Activated T-helper 2 cell treated with anti-CD3 and anti-CD28 coated beads, Interferon-gamma antibody, Interleukin-2, Interleukin-4, amounts not matched to agents 10 μg/mL and 5 μg/mL and 100 μg/mL, durations not matched to agents 14 hours and 24 hours and 36 hours (primary cell): ENCODE data around the gene SLBP. TPM values are rescaled to one million over a fixed set of nuclear protein-coding genes. Genes with fewer than 3 reads are reported as not detected.
"Not testable (repeated sequence)": the region's sequence is repeated elsewhere in the genome, so short reads cannot be mapped to it uniquely, and the experiment has no call there.

Source experiments
- DNase-seq: peaks from one replicate; pipeline ENCODE4 v3.0.0; 2021; ENCODE audit warnings: low spot score
- H3K27ac Mint-ChIP-seq: one replicate; pipeline ENCODE4 v1.8.0; 2021; ENCODE audit warnings: mixed read lengths
- H3K27me3 Mint-ChIP-seq: one replicate; pipeline ENCODE4 v1.8.0; 2021; ENCODE audit warnings: low read depth, mixed read lengths
- H3K36me3 Mint-ChIP-seq: one replicate; pipeline ENCODE4 v1.8.0; 2021; ENCODE audit warnings: low read depth, mixed read lengths
- H3K4me1 Mint-ChIP-seq: one replicate; pipeline ENCODE4 v1.8.0; 2021; ENCODE audit warnings: low read depth, mixed read lengths
- H3K4me3 Mint-ChIP-seq: one replicate; pipeline ENCODE4 v1.8.0; 2021; ENCODE audit warnings: low read depth, mild to moderate bottlenecking, moderate library complexity, mixed read lengths
- H3K9me3 Mint-ChIP-seq: one replicate; pipeline ENCODE4 v1.8.0; 2021; ENCODE audit warnings: mixed read lengths
- intact Hi-C: fragments of 100-400 bp; cut with micrococcal nuclease; formaldehyde crosslinking; loops from one replicate; pipeline ENCODE4 v1.15.1; 2023
- total RNA-seq: library from RNA; stranded (reverse); gene quantifications from 2 replicates; pipeline ENCODE4 v1.2.3, GENCODE V29; 2022

Gene SLBP
- total RNA-seq, 1 donor from 2014 or later: 125 TPM

DNA sequence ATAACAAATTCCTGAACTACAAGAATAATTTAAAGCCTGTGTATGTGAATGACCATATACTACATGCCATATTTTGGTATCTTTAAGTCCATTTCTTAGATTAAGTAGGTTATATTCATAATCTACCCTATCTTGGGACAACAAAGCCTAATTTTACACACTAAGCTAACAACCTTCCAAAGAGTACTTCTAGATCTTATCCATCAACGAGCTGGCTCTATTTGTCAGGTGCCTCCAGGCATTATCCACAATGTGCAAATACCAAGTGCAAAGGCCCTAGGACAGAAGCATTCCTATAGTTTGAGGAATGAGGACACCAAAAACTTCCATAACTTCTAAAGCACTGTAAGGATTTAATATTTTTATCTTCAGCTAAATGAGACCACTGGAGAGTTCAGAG is 3.5 kb downstream of the SLBP start:
- peaks cover 66% of the 10 kb centered on the region for H3K36me3 Mint-ChIP-seq
- DNase-seq: no peak
- peaks cover 48% of the 10 kb centered on the region for H3K4me1 Mint-ChIP-seq
- H3K27me3 Mint-ChIP-seq: no peaks in the 10 kb centered on the region
- intact Hi-C loops: no loop called here
- H3K9me3 Mint-ChIP-seq: no peaks in the 10 kb centered on the region
- peak overlapping the region; percentile 1 for H3K4me3 Mint-ChIP-seq
- no peak overlapping the region for H3K27ac Mint-ChIP-seq

DNA sequence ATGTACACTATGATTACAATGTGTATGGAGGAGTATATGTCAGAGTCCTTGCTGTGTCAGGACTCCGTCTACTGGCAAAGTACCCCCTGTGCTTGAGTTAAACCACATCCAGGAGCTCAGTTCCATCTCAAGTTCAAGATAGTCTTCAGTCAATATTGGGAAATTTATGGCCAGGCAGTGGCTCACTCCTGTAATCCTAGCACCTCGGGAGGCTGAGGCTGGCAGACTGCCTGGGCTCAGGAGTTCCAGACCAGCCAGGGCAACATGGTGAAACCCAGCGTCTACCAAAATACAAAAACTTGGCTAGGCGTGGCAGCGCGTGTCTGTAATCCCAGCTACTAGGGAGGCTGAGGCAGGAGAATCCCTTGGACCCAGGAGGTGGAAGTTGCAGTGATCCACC is 5.8 kb downstream of the SLBP start:
- no peaks in the 10 kb centered on the region for H3K9me3 Mint-ChIP-seq
- intact Hi-C loops: no loop called here
- H3K4me1 Mint-ChIP-seq: peaks cover 60% of the 10 kb centered on the region
- no peak overlapping the region for H3K27ac Mint-ChIP-seq
- peaks cover 74% of the 10 kb centered on the region for H3K36me3 Mint-ChIP-seq
- no peak for DNase-seq
- no peaks in the 10 kb centered on the region for H3K27me3 Mint-ChIP-seq
- no peak overlapping the region for H3K4me3 Mint-ChIP-seq

DNA sequence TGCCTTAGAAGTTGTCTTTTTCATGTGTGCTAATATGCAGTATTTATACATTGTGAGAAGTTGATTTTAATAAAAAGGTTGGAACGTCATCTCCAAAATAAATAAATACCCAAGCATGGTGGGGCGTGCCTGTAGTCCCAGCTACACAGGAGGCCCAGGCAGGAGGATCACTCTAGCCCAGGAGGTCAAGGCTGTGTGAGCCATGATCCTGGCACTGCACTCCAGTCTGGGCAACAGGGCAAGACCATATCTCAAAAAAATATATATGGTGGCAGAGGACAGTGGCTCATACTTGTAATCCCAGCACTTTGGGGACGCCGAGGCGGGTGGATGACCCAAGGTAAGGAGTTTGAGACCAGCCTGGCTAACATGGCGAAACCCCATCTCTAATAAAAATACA is 6.4 kb downstream of the SLBP start:
- no peaks in the 10 kb centered on the region for H3K27me3 Mint-ChIP-seq
- intact Hi-C loops: no loop called here
- DNase-seq: no peak
- H3K4me3 Mint-ChIP-seq: no peak overlapping the region
- H3K9me3 Mint-ChIP-seq: no peaks in the 10 kb centered on the region
- no peak overlapping the region for H3K27ac Mint-ChIP-seq
- H3K36me3 Mint-ChIP-seq: peaks cover 69% of the 10 kb centered on the region
- H3K4me1 Mint-ChIP-seq: peaks cover 56% of the 10 kb centered on the region

DNA sequence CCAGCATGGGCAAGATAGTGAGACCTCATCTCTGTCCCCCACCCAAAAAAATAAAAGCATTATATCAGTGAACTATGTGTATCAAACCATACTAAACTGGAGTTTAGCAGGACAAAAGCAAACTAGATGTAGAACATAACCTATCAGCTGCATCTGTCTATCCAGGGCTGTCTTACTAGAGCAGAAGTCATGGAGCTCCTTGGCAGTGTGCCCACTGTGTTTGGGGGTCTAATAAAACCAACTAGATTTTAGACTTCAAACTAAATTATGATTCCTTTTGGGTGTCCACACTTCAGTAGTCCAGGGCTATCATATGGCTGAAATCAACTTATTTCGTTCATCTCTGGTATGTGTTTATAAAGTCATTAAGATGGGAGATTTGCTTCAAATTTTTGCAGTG is 8.3 kb downstream of the SLBP start:
- DNase-seq: no peak
- no peaks in the 10 kb centered on the region for H3K9me3 Mint-ChIP-seq
- peaks cover 45% of the 10 kb centered on the region for H3K4me1 Mint-ChIP-seq
- H3K36me3 Mint-ChIP-seq: peaks cover 68% of the 10 kb centered on the region
- no peak overlapping the region for H3K4me3 Mint-ChIP-seq
- H3K27me3 Mint-ChIP-seq: no peaks in the 10 kb centered on the region
- intact Hi-C loops: no loop called here
- H3K27ac Mint-ChIP-seq: no peak overlapping the region

DNA sequence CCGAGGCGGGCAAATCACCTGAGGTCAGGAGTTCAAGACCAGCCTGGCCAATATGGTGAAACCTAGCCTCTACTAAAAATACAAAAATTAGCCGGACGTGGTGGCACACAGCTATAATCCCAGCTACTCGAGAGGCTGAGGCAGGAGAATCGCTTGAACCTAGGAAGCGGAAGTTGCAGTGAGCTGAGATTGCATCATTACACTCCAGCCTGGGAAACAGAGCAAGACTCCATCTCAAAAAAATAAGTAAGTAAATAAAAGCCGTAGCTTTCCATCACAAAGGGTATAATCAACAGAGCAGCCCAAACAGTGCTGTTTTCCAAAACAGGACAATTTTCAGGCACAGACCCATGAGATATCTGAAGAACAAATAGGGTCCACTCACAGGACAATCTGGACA is 10.4 kb downstream of the SLBP start:
- DNase-seq, H3K4me3 Mint-ChIP-seq, H3K9me3 Mint-ChIP-seq, intact Hi-C loops, H3K27me3 Mint-ChIP-seq, H3K27ac Mint-ChIP-seq: not testable (repeated sequence)
- peaks cover 34% of the 10 kb centered on the region for H3K4me1 Mint-ChIP-seq
- peaks cover 66% of the 10 kb centered on the region for H3K36me3 Mint-ChIP-seq

DNA sequence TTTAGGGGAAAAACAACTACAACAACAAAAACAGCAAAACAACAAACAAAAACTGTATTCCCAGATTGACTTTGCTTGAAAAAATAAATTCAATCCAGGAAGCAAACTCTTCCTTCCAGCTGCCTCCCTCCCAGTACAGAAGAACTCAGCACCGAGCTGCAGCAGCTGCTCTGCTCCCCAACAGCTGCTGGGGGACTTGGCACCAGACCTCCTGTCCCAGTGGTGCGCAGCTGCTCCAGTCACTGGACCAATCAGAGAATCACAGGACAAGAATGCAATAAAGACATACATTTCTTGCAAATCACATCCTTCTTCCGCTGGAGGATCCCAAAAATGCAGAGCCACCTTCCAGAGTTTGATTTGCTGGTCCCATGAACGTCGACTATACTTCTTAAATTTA is 16.2 kb downstream of the SLBP start:
- intact Hi-C loops: no loop called here
- Mint-ChIP-seq H3K9me3 (no peaks in the 10 kb centered on the region), H3K4me3 (no peak overlapping the region), H3K27me3 (no peaks in the 10 kb centered on the region), H3K4me1 (peaks cover 7% of the 10 kb centered on the region), H3K27ac (no peak overlapping the region), H3K36me3 (peaks cover 72% of the 10 kb centered on the region)
- DNase-seq: no peak

DNA sequence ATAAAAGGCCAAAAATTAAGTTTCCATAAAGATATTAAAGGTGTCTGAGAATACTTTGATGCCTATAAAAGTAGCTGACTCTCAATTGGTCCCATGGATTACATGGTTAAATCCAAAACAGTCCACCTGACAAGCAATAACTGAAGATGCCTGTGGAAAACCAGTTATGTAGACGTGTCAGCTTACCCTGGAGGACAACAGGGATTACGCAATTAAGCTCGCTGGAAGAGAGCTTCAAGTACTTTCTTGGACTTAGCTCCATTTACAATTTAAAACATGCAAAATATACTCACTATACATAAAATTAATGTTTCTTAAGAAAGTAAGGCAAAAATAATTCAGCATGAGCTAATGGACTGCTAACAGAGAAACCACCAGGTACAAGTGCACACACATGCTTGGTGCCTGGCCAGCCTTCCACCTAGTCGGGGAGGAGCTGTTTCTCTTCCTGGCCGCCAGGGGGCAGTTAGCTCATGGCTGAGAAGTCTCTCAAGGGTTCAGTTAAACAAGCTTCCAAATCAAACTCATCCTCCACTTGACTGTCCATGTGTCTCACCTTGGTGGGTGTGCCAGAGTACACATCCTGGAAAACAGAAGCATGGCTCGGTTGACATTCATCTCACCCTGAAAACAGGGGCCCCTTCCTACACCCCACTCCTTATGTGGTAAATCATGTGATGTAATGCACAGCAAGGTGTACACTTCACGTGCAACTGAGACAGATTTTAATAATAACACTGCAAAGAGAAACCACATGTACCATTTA is 18.8 kb downstream of the SLBP start:
- Mint-ChIP-seq H3K27ac (peak overlapping the region; percentile 58), H3K27me3 (no peaks in the 10 kb centered on the region), H3K36me3 (peaks cover 70% of the 10 kb centered on the region), H3K4me3 (no peak overlapping the region), H3K4me1 (peaks cover 6% of the 10 kb centered on the region), H3K9me3 (no peaks in the 10 kb centered on the region)
- intact Hi-C loops: loop anchor here (1.0 kb wide), 2 partner anchors 19 to 33 kb away; partner anchors contain the start of gene SLBP
- peak; percentile 68 for DNase-seq

DNA sequence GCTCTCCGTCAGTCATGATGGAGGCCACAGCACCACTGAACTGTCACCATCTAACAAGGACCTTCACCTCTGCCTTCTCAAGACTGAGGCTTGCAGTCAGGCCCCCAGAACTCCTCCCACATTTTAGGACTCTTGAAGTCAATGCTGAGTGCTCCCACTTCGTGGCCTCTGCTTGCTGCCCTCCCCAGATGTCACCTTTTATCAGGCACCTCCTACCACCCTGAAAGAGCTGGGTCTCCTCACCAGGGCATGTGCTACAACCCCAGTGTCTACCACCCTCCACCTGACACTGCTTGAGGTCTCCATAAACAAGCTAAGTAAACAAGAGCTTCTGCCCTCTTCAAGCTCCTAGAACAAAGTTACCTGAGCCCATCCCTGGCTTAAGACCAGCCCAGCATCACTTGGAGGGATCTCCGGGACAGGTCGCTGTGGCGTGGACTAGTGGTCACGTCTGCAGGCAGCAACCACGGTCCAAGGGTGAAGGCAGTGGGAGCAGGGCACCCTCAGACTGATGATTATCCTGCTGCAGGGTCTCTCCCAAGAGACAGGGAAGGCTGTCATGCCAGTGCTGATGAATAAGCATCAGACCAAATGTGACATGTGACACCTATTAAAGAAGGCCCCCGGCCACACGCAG is 20.3 kb downstream of the SLBP start:
- H3K4me3 Mint-ChIP-seq: no peak overlapping the region
- no peaks in the 10 kb centered on the region for H3K27me3 Mint-ChIP-seq
- no peak overlapping the region for H3K27ac Mint-ChIP-seq
- H3K36me3 Mint-ChIP-seq: peaks cover 62% of the 10 kb centered on the region
- no peak for DNase-seq
- intact Hi-C loops: no loop called here
- peaks cover 6% of the 10 kb centered on the region for H3K4me1 Mint-ChIP-seq
- no peaks in the 10 kb centered on the region for H3K9me3 Mint-ChIP-seq

DNA sequence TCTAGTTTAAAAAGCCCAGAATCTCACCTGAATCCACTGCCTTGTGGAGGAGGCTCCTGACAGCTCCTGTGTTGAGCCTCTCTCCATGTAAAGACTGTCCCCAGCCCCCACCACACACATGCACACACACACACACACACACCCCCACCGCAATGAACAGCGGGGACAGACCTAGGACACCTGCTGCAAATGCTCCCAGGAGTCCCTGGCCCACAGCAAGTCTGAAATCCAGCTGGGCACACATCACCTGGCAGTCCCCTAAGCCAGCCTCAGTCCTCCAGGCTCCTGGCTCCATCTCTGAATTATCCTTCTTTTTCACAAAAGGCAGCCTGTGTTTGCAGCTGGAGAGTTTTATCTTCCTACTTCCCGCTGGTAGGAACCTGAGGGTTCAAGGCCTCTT is 21.4 kb downstream of the SLBP start:
- Mint-ChIP-seq H3K36me3 (peaks cover 55% of the 10 kb centered on the region), H3K9me3 (no peaks in the 10 kb centered on the region), H3K4me1 (peaks cover 6% of the 10 kb centered on the region), H3K27me3 (no peaks in the 10 kb centered on the region), H3K27ac (peak overlapping the region; percentile 24), H3K4me3 (no peak overlapping the region)
- no peak for DNase-seq
- intact Hi-C loops: no loop called here

DNA sequence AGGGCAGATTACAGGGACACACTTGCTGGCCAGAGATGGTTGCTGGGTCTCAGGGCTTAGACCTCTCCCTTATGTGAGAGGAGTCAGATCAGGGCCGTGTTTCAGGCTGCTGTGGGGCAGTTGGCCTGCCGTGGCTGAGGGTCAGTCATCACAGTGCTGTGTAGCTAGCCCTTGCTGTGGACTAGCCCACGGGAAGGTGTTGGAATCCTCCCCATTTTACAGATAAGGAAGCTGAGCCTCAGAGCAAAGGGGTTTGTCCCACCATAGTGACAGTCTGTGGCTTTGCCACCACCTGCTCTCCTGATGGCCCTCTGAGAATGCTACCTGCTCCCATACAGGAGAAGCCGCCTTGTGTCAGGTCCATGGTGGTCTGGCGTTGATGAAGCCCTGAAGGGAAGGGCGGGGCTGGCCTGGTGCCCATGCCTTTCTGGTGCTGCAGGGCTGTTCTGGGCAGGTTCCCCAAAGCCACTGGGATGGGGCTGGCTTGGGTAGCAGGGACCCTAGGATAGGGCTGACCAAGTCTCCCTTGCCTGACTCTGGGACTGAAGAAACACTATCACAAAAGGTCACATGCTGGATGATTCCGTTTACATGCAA is 25.6 kb downstream of the SLBP start:
- H3K4me3 Mint-ChIP-seq: peak overlapping the region; percentile 14
- H3K9me3 Mint-ChIP-seq: no peaks in the 10 kb centered on the region
- no peaks in the 10 kb centered on the region for H3K27me3 Mint-ChIP-seq
- peaks cover 11% of the 10 kb centered on the region for H3K4me1 Mint-ChIP-seq
- no peak for DNase-seq
- intact Hi-C loops: no loop called here
- H3K27ac Mint-ChIP-seq: no peak overlapping the region
- peaks cover 17% of the 10 kb centered on the region for H3K36me3 Mint-ChIP-seq

DNA sequence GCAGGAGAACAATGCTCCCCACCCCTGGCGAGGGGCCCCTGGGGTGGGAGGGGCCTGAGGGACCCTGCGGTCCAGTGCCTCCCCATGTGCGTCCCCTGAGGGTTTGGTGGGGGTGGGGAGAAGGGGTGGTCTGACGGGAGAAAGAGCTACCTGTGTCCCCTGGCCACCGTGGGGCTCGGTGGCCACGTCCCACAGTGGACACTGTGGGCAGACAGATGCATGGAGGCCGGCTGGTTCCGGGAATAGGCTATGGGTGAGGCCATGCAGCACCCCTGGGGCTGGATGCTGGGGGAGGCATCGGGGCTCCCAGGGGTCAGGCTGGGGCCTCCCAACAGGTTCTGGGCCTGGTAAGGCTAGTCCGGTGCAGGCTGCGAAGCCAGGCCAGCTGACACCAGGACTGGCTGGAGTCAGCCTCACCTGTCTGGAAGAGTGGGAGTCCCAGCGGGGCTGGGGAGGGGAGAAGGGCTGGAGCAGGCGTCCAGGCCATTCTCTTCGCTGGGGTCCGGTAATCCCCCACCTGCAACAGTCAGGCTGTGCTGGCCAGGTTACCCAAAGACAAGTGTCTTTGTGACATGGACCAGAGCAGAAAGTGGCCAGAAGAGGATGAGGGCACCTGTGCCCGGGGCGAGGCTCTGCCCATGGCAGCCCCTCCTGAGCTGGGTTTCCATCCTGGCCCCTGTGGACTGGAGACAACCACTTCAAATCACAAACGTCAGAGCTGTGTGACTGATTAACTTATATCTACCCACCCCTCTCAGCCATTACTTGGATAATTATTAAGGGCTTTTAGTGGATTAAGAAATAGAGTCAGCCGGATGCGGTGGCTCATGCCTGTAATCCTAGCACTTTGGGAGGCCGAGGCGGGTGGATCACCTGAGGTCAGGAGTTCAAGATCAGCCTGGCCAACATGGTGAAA is 26.6 kb downstream of the SLBP start:
- no peak overlapping the region for H3K4me3 Mint-ChIP-seq
- H3K4me1 Mint-ChIP-seq: peaks cover 11% of the 10 kb centered on the region
- peaks cover 7% of the 10 kb centered on the region for H3K36me3 Mint-ChIP-seq
- H3K27me3 Mint-ChIP-seq: no peaks in the 10 kb centered on the region
- intact Hi-C loops: no loop called here
- H3K27ac Mint-ChIP-seq: no peak overlapping the region
- no peaks in the 10 kb centered on the region for H3K9me3 Mint-ChIP-seq
- no peak for DNase-seq

DNA sequence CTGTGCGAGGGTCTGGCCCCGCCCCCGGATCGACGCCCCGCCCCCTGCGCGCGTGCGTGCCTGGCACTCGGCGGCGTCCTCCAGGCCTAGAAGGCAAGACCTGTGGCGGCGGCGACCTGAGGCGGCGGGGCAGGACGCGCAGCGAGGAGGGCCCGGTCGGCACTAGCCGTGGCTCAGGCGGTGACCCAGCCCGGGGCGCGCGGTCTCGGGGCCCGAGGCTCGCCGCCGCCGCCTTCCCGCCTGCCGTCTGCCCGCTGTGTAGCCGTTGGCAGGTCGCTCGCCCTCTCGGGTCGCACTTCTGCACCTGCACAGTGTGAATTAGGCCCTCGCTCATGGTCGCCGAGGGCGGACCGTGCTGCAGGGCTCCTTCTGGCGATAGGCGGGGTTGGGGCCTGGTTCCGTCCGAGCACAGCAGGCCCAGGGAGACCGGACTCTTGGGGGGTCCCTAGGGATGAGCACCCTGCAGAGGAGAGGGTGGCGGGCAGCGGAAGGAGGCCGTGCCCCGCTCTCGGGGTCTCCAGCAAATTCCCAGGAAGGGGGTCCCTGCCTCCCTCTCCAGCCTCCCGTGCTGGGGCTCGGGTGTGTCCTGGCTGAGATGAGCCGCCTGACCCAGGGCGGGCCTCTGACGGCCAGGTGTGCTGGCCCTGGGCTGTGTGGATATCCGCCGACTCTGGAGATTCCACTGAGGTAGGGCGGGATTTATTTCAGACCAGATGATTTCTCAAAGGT is 27.4 kb downstream of the SLBP start:
- DNase-seq: no peak
- Mint-ChIP-seq H3K4me1 (peaks cover 11% of the 10 kb centered on the region), H3K9me3 (no peaks in the 10 kb centered on the region), H3K27me3 (no peaks in the 10 kb centered on the region), H3K27ac (peak overlapping the region; percentile 38), H3K36me3 (peaks cover 3% of the 10 kb centered on the region), H3K4me3 (peak overlapping the region; percentile 37)
- intact Hi-C loops: loop anchor here (1.0 to 5.0 kb wide), 2 partner anchors 28 to 437 kb away; partner anchors contain the start of genes CTBP1 and SLBP
